MM.1S (cell line): ENCODE measurements around the gene FABP7.

Experiments used
- EZH2 ChIP-seq: fragments of 300-600 bp; sonication (generic); optimal IDR thresholded peaks from 2 replicates; pipeline ENCODE3; 2017; ENCODE audit warnings: low read depth, mild to moderate bottlenecking, antibody characterized with exemption, low read length, mixed read lengths
- EZH2phosphoT487 ChIP-seq: fragments of 300-600 bp; sonication (generic); IDR thresholded peaks from 2 replicates; pipeline ENCODE4 v1.6.1; 2018; ENCODE audit warnings: antibody characterized with exemption, low read length
- TF ChIP-seq, protein P1 (sequence below): fragments of 300-600 bp; sonication (generic); IDR thresholded peaks from 2 replicates; pipeline ENCODE4 v1.5.1; 2016; ENCODE audit warnings: antibody characterized with exemption, low read length, mixed read lengths

DNA sequence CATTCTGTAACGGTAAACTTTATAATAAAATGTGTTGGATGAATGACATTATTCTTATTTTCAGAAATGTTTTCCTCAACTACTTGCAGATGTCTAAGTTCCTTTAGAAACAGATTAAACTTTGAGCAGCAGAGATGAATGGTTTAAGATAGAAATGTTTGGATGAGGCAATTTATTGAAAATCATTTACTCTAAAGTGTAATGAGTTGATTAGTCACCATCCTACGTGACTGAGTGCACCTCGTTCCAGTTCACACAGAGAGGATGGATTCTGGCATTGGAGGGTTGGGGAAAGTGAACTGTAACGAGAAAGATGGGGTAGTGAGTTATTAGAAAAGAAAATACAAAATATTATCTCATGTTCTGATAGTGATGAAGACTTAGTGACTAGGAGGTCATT, 38.2 kb downstream of the FABP7 start:
- TF ChIP-seq, protein P1, sequence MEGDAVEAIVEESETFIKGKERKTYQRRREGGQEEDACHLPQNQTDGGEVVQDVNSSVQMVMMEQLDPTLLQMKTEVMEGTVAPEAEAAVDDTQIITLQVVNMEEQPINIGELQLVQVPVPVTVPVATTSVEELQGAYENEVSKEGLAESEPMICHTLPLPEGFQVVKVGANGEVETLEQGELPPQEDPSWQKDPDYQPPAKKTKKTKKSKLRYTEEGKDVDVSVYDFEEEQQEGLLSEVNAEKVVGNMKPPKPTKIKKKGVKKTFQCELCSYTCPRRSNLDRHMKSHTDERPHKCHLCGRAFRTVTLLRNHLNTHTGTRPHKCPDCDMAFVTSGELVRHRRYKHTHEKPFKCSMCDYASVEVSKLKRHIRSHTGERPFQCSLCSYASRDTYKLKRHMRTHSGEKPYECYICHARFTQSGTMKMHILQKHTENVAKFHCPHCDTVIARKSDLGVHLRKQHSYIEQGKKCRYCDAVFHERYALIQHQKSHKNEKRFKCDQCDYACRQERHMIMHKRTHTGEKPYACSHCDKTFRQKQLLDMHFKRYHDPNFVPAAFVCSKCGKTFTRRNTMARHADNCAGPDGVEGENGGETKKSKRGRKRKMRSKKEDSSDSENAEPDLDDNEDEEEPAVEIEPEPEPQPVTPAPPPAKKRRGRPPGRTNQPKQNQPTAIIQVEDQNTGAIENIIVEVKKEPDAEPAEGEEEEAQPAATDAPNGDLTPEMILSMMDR, result no peak
- TF ChIP-seq EZH2 (no peak), EZH2phosphoT487 (no peak)
